ACC112 (cell line): ENCODE measurements around the gene NEURL4.
A peak's percentile ranks its signal among the peaks of the same experiment; 100 is the strongest.

Source experiments
- H2AFZ ChIP-seq: fragments of 200-600 bp; sonication (generic); one replicate; pipeline ENCODE4 v1.6.0; 2017; ENCODE audit warnings: antibody characterized with exemption, low read length; ENCODE audit not compliant: unreplicated experiment
- H3K27ac ChIP-seq: fragments of 200-600 bp; sonication (generic); 2 replicates; pipeline ENCODE4 v1.5.1; 2014; ENCODE audit warnings: low read depth, mild to moderate bottlenecking, antibody characterized with exemption, low read length, moderate library complexity
- H3K27me3 ChIP-seq: fragments of 200-600 bp; sonication (generic); 2 replicates; pipeline ENCODE4 v1.6.1; 2014; ENCODE audit warnings: mild to moderate bottlenecking, antibody characterized with exemption, low read length, moderate library complexity, mixed read lengths; ENCODE audit not compliant: insufficient read depth
- H3K36me3 ChIP-seq: fragments of 200-600 bp; sonication (generic); 2 replicates; pipeline ENCODE4 v1.6.1; 2016; ENCODE audit warnings: mild to moderate bottlenecking, antibody characterized with exemption, low read length, moderate library complexity, mixed read lengths; ENCODE audit not compliant: insufficient read depth
- H3K4me1 ChIP-seq: fragments of 200-600 bp; sonication (generic); one replicate; pipeline ENCODE4 v1.6.1; 2016; ENCODE audit warnings: low read length, mixed read lengths; ENCODE audit not compliant: insufficient read depth, unreplicated experiment, control insufficient read depth
- H3K4me3 ChIP-seq: fragments of 200-600 bp; sonication (generic); 2 replicates; pipeline ENCODE4 v1.5.1; 2014; ENCODE audit warnings: mild to moderate bottlenecking, low read depth, low read length
- H3K79me2 ChIP-seq: fragments of 200-600 bp; sonication (generic); one replicate; pipeline ENCODE4 v1.6.0; 2016; ENCODE audit warnings: low read length; ENCODE audit not compliant: control insufficient read depth, unreplicated experiment, insufficient read depth

The NEURL4 gene

DNA sequence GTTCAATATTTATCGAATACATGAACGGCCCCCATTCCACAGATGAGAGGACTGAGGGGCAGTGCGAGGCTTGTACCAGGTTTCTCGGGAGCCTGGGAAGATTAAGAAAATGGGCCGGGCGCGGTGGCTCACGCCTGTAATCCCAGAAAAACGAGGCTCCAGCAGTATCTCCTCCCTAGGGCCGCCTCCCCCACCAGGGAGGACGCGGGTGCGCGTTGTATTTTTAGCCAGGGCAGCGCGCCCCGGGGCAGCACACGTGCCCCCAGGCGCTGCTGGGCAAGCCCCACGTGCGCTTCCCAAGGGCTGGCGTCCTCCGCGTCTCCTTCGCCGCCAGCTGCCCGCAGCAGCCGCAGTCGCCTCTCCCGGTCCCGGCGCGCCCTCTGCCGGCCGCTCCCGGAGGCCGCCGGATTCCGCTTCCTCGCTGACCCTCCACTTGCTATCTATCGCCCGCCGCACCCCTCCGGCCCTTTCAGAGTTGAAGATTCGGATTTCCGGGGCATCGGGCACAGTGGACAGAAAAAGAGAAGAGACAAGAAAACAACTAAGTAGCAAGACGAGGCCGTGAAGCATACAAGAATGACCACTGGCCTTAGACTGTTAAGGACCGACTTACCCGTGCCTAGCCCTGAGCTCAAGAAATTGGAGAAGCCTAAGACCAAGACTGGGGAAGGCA, 32.8 kb downstream of the NEURL4 start:
- Histone ChIP-seq H3K27me3 (peaks cover 26% of the 10 kb centered on the region), H3K79me2 (no peaks in the 10 kb centered on the region), H3K36me3 (no peaks in the 10 kb centered on the region), H3K4me1 (peaks cover 3% of the 10 kb centered on the region), H3K4me3 (peak overlapping the region; percentile 68), H2AFZ (peak overlapping the region; percentile 21), H3K27ac (no peak overlapping the region)

GRCh38 chr17:7295230-7296180, 33.6 kb downstream of the NEURL4 start:
- Histone ChIP-seq H3K4me3 (peak overlapping the region; percentile 76), H3K79me2 (no peaks in the 10 kb centered on the region), H3K36me3 (no peaks in the 10 kb centered on the region), H3K27me3 (peaks cover 34% of the 10 kb centered on the region), H3K4me1 (peaks cover 3% of the 10 kb centered on the region), H3K27ac (no peak overlapping the region), H2AFZ (peak overlapping the region; percentile 21)

- no peaks in the 10 kb centered on the region for H3K36me3 ChIP-seq
- no peaks in the 10 kb centered on the region for H3K79me2 ChIP-seq
- H3K27ac ChIP-seq = no peak within 1 kb of the TSS
- peak within 1 kb of the TSS; percentile 39 for H2AFZ ChIP-seq
- peak within 1 kb of the TSS; percentile 76 for H3K4me3 ChIP-seq
- peaks cover 3% of the 10 kb centered on the region for H3K4me1 ChIP-seq
- H3K27me3 ChIP-seq = peaks cover 39% of the 10 kb centered on the region
Observed at GRCh38 chr17:7294614-7295153, 34.5 kb downstream of the NEURL4 start, which contains the start of gene YBX2. Gene YBX2, minus strand, starts transcription at chr17:7294639. Its CDS starts 139 bp downstream, at chr17:7294500.

GRCh38 chr17:7293816-7294613, 35.1 kb downstream of the NEURL4 start:
- no peaks in the 10 kb centered on the region for H3K79me2 ChIP-seq
- no peak overlapping the region for H3K27ac ChIP-seq
- peaks cover 39% of the 10 kb centered on the region for H3K27me3 ChIP-seq
- peak overlapping the region; percentile 39 for H2AFZ ChIP-seq
- H3K4me3 ChIP-seq = peak overlapping the region; percentile 76
- no peaks in the 10 kb centered on the region for H3K36me3 ChIP-seq
- H3K4me1 ChIP-seq = peaks cover 3% of the 10 kb centered on the region

GRCh38 chr17:7293159-7293558, 36.0 kb downstream of the NEURL4 start:
- no peak overlapping the region for H3K27ac ChIP-seq

DNA sequence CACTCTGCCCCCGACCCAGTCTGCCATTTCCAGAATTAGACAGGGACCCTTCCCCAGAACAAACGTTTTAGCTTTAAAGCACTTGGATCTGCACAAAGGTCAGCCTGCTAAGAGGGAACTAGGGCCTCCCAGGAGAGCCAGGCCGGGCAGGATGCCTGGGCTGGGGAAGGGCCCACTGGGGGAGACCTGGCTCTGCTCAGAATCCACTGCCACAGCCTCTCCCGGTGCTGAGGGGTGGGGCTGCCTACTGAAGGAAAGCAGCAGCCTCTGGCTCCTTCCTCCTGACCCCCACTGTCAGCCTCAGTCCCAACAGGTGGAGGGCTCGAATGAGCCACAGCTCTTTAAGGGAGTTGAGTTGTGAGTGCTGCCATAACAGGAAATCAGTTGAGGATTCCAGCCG, 36.4 kb downstream of the NEURL4 start:
- Histone ChIP-seq H2AFZ (no peak overlapping the region), H3K27ac (no peak overlapping the region), H3K4me1 (peaks cover 3% of the 10 kb centered on the region), H3K79me2 (no peaks in the 10 kb centered on the region), H3K27me3 (peaks cover 48% of the 10 kb centered on the region), H3K36me3 (no peaks in the 10 kb centered on the region), H3K4me3 (no peak overlapping the region)

More at GRCh38 chr17:7293159-7293558, 36.0 kb downstream of the NEURL4 start:
- Histone ChIP-seq H3K27me3 (peaks cover 44% of the 10 kb centered on the region), H2AFZ (no peak overlapping the region), H3K36me3 (no peaks in the 10 kb centered on the region), H3K4me3 (no peak overlapping the region), H3K79me2 (no peaks in the 10 kb centered on the region), H3K4me1 (peaks cover 3% of the 10 kb centered on the region)

- no peak overlapping the region for H2AFZ ChIP-seq
- H3K4me1 ChIP-seq = peaks cover 3% of the 10 kb centered on the region
- H3K27ac ChIP-seq = no peak overlapping the region
- H3K4me3 ChIP-seq = no peak overlapping the region
- no peaks in the 10 kb centered on the region for H3K79me2 ChIP-seq
- H3K36me3 ChIP-seq = no peaks in the 10 kb centered on the region
- H3K27me3 ChIP-seq = peaks cover 52% of the 10 kb centered on the region
Observed at GRCh38 chr17:7292194-7292593, 36.9 kb downstream of the NEURL4 start.

- H3K4me3 ChIP-seq = no peak overlapping the region
- H3K79me2 ChIP-seq = no peaks in the 10 kb centered on the region
- no peak overlapping the region for H3K27ac ChIP-seq
- no peaks in the 10 kb centered on the region for H3K36me3 ChIP-seq
- H3K4me1 ChIP-seq = no peaks in the 10 kb centered on the region
- H3K27me3 ChIP-seq = peaks cover 62% of the 10 kb centered on the region
- H2AFZ ChIP-seq = no peak overlapping the region
Observed at GRCh38 chr17:7290685-7291084, 38.5 kb downstream of the NEURL4 start.

DNA sequence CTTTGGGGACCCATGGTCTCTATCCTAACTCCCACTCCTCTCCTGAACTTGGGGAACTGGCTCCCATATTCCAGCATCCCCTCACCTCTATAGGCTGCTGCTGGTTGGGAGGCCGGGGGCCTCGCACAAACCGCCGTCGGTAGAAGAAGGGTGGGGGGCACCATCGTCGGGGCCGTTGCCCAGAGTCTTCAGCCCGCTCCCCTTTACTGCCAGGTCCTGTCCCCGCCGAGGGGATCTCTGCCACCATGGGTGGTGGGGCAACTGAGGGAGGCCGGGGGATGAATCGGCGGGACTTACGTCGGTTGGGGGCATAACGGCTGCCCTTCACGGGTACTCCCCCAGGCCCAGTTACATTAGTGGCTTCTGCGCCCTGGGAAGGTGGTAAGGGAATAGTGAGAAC, 39.0 kb downstream of the NEURL4 start:
- Histone ChIP-seq H3K4me1 (no peaks in the 10 kb centered on the region), H3K36me3 (no peaks in the 10 kb centered on the region), H2AFZ (no peak overlapping the region), H3K4me3 (no peak overlapping the region), H3K79me2 (no peaks in the 10 kb centered on the region), H3K27me3 (peaks cover 63% of the 10 kb centered on the region), H3K27ac (no peak overlapping the region)
